ENCODE data around the gene HUS1B.
"Not testable (repeated sequence)": the region's sequence is repeated elsewhere in the genome, so short reads cannot be mapped to it uniquely, and the experiment has no call there.

Gene HUS1B

DNA sequence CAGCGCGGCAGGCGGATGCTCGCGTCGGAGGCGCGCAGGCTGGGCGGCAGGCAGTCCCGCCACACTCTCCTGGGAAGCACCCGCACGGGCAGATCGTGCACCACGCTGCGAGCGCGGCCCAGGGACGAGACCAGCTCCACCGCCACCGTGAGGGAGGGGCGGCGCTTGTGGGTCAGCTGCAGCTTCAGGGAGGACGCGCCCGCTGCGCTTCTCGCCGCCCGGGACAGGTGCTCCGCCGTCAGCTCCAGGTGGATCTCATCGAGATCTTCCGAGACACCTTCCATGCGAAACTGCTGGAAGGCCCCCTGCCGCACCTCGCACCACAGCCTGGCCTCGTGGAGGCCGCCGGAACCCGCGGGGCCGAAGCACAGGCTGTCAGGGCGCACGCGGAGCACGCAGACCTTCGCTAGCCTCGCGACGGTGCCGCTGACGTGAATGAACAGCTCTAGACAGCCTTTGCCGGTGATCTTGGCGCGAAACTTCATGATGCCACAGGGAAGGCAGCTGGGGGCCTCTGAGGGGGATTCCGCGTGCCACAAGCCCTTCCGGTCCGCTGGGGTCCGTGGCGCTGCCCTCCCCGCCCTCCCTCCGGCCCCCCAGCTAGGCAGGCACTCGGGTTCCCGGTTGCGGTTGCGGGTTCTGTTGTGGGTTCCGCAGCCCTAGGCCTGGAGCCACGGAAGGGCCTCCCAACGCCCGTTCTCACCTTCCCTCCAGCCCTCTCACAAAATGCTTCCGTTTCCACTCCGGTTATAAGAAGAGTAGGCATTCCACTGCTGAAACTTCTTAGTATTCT lies at the start of gene HUS1B:
Gene HUS1B, minus strand, starts transcription at position 641 of the 793 bp plus-strand sequence. Its CDS starts 156 bp downstream, at position 485.
- DNase-seq = no peak

- DNase-seq = no peak
These were observed 49.2 kb upstream of the HUS1B start for GRCh38 chr6:706146-706545.

- no peak for DNase-seq
These were observed 48.1 kb upstream of the HUS1B start for GRCh38 chr6:705047-705446.

DNA sequence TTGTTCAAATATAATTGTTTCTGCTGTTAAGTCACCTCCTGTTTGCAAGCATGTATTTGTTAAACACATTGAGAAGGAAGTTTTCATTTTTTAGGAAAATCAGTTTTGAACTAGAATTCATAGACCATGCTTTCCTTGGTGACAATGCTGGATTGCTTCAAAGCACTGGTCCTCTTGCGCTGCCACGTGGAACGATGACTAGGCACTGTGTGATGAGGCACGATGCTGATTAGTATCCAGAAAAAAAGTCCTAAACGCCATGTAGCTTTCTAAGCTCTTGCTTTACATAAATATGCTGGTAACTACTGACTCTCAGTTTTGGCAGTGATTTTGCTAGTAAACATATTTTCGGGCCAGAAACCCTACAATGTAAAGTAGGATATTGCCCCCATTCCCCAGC lies 47.1 kb upstream of the HUS1B start:
- DNase-seq = no peak

- no peak for DNase-seq
These were observed 46.7 kb upstream of the HUS1B start for GRCh38 chr6:703552-703951.

- DNase-seq = no peak
These were observed 45.0 kb upstream of the HUS1B start for GRCh38 chr6:701700-702479.

DNA sequence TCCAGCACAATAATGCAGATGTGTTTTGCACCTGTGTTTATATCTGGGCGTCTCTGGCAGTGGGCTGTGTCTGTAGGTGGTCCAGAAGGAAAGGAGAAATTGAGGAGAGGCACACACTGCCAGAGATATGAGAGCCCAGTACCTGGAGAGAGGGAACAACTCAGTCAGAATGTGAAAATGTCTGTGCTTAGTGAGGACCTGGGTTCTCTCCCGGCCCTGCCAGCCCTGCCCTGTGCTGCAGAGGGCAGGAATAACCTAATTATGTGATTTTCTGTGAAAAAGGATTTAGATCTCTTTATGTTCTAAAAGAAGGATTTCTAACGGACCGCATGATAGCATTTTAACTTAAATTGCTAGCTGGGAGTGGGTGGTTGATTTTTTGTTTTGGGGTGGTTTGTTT lies 44.3 kb upstream of the HUS1B start:
- DNase-seq = no peak

GRCh38 chr6:700490-700889 lies 43.6 kb upstream of the HUS1B start:
- no peak for DNase-seq

DNA sequence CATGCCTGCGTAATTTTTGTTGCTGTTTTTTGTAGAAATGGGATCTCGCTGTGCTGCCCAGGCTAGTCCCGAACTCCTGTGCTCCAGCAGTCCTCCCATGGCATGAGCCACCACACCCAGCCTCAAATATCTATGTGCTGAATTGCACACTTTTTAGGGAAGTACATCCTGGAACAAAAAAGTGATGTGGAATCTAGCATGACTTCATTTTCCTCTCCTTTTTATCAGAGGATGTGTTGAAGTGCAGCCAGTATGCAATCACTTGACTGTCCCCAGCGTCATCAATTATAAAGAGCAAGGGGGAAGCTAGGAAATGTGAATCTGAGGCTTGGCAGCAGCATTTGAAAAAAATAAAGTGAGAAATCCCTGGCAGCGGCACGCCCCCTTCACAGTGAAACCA lies 42.4 kb upstream of the HUS1B start:
- no peak for DNase-seq

DNA sequence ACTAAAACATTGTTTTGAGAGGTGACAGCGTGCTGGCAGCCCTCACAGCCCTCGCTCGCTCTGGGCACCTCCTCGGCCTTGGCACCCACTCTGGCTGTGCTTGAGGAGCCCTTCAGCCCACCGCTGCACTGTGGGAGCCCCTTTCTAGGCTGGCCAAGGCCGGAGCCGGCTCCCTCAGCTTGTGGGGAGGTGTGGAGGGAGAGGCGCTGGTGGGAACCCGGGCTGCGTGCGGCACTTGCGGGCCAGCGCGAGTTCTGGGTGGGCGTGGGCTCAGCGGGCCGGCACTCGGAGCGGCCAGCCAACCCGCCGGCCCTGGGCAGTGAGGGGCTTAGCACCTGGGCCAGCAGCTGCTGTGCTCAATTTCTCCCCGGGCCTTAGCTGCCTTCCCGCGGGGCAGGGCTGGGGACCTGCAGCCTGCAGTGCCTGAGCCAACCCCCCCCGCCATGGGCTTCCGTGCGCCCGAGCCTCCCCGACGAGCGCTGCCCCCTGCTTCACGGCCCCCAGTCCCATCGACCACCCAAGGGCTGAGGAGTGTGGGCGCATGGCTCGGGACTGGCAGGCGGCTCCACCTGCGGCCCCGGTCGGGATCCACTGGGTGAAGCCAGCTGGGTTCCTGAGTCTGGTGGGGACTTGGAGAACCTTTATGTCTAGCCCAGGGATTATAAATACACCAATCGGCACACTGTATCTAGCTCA lies 37.7 kb upstream of the HUS1B start:
- DNase-seq = not testable (repeated sequence)

GRCh38 chr6:693723-694009 lies 36.8 kb upstream of the HUS1B start:
- no peak for DNase-seq

DNA sequence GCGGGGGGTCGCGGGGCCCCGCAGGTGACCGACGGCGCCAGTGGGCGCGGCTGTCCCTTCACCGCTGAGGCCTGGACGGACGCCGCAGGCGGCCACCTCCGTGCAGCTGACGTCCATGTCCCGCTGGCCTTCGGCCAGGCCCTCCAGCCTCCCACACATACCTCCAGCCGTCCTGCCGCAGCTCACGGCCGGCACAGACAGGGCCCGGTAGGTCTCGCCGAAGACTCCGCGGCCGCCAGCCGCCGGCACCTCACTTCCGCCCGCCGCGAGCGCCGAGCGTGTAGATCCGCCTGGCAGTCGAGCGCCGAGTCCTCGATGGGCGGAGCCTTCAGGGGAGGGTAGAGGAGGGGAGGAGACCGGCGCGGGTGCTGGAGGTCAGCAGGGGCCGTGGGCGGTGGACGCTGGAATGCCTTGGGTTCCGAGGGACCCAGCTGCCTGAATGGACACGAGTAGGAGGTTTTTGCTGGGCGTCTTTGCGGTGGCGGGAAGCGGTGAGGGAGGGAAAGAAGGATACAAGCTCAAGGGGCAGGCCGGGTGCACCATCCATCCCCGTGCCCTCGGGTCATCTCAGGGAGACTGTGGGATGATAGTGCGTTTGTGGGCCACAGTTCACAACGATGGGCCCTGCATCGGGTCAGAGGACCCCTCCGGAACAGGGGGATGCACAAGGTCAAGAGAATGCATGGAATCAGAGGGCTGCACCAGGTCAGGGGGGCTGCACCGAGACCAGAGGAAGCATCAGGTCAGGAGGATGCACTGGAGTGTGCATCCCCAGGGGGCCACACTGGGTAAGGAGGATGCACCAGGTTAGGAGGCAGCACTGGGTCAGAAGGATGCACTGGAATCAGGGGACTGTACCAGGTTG lies 36.2 kb upstream of the HUS1B start, which contains the start of gene EXOC2:
Gene EXOC2, minus strand, starts transcription at position 282 of the 865 bp plus-strand sequence. CDS start 55,321 bp downstream, outside the sequence.
- DNase-seq = peak; percentile 85

GRCh38 chr6:692356-692851 lies 35.5 kb upstream of the HUS1B start:
- DNase-seq = peak; percentile 82

DNA sequence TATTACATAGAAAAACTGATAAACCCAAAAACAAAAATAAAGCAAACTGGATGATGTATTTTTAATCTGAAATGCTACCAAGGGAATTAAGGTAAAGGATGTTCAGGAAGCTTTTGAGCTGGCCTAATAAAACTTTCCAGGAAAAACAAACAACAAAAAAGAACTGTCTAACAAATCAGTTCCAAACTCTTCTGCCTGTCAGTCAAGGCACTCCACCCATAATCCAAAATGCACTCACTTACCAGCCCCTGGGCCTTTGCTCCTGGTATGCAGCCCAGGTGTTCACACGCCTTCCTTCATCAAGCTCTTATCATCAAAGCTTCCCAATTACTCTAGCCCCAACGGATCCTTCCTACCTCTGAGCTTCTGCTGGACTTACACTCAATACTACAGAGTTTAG lies 32.3 kb upstream of the HUS1B start:
- DNase-seq = no peak

DNA sequence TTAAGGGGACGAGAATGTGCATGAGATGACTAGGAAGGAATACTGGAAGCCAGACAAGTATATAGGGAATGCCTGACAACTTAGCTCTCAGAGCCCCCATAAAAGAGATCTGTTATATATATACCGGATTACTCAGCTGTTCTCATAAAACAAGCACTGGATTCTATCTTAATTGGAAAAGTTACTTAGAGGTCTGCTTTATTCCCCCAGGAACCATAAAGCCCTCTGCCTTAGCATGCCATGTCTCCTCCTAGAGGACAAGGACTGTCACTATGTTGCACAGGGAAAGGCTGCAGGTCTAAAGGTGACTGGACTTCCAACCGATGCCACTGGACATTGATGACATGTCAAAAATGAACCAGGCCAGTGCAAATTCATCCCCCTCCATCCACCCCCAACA lies 29.6 kb upstream of the HUS1B start:
- DNase-seq = no peak

DNA sequence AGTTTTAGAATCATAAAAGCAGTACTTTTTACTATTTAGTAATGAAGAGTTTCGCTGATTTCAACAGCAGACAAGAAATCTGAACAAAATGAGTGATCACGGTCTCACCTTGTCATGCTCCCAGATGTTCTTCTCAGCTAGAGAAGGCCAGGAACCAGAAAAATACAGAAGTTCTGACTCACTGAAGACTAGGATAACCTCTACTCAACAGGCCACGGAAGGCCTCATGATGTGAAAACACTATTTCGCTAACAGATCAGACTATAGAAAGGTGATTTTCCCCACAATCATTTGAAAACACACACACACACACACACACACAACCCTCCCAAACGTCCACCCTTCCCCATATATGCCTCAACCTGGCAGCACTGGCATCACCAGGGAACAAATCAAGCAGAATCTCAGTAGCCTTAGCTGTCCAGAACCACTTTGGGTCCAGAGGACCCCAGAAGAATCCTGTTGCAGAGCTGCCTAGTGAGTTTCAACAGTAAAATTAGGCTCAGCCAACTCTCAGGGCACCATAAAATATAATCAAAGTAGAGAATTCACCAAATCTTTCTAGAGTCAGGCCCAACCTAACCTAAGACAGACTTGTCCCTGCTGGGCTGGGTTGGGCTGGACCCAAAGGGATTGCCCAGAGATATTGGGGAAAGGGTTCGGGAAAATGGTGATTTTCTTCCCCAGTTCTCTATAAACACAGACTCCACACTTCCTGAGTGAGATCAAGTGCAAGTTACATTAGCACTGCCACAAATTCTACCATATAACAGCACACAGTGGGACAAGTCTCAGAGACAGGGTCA lies 28.1 kb upstream of the HUS1B start:
- no peak for DNase-seq

DNA sequence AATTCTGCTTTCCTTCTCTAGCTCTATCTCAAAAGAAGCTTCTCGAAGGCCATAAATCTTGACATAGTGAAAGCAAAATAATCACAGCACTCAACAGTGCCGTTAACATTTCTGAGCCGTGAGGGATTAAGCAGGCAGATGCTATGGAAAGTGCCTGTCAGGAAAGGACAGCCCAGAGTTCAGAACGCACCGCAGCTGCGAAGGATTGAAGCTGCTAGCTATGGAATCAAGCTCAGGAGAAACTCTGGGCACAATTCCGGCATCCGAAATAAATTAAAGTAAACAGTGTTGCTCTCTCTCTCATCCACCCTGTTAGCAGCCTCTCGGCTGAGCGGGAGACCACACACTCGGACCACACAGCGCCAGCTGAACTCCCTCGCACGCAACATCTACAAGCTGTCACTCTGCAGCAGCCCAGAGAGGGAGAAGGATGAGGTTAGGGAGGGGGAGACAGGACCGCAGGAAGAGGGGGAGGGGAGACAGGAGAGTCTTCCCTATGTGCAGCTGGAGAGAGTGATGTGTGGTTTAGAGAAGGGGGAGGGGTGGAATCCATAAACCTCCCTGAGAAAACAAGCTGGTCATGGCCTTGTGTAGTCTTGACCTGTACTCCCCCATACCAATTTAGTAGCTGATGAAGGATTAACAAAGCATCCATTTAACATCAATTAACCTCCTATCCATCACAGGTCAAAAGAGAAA lies 27.0 kb upstream of the HUS1B start:
- no peak for DNase-seq

DNA sequence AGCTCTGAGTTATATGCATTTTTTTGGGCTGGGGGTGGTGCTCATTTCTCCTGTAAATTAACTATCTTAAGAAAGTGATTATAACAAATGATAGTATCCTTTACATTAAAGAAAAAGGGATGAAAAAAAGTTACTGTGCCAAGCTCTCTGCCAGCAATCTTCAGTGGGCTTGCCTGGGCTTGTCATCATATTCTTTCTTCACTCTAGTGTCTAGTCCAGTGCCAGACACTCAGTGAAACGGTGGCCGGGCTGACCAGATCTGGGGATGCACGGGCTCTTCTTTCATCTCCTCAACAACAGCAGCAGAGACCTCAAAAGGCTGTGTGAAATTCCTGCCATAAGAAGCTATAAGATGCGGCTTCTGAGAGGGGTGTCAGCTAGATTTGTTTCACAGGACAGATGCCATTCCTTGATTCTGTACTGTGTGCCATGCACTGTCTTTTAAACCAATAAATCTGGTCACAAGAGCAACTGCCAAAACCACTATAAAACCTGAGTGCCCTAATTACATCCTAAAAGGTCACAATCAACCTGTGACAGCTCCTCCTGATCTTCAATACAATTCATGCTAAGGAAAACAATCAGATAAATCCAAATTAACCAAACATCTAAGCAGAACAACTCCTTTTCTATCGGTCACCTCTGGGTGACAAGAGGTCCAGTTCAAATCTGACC lies 23.9 kb upstream of the HUS1B start:
- no peak for DNase-seq

DNA sequence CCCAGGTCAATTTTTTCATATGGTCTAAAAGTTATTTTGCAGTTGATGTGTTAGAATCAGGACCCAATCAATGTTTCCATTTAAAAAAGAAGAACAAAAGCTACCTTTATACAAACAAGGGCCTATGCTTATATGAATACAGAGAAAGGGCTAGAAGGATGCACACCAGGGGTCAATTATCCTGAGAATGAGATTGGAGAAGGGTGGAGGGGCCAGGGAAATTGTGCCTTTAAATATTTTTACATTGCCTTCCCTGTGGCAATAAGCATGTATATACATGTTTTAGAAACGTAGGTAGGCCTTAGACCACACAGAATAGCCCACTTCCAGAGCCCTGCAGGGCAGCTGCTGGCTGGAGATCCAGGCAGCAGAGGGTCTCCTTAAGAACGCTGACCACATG lies 23.4 kb upstream of the HUS1B start:
- no peak for DNase-seq

- no peak for DNase-seq
These were observed 22.4 kb upstream of the HUS1B start for GRCh38 chr6:679282-679681.
